ENCODE results near the gene ATP13A2. TPM values are rescaled to one million over a fixed set of nuclear protein-coding genes. Genes with fewer than 3 reads are reported as not detected.

Gene ATP13A2
- polyA plus RNA-seq, 1 donor (not counting 4 experiments of a cell fraction or from before 2014, with no cell fraction given): 19.7 TPM

DNA sequence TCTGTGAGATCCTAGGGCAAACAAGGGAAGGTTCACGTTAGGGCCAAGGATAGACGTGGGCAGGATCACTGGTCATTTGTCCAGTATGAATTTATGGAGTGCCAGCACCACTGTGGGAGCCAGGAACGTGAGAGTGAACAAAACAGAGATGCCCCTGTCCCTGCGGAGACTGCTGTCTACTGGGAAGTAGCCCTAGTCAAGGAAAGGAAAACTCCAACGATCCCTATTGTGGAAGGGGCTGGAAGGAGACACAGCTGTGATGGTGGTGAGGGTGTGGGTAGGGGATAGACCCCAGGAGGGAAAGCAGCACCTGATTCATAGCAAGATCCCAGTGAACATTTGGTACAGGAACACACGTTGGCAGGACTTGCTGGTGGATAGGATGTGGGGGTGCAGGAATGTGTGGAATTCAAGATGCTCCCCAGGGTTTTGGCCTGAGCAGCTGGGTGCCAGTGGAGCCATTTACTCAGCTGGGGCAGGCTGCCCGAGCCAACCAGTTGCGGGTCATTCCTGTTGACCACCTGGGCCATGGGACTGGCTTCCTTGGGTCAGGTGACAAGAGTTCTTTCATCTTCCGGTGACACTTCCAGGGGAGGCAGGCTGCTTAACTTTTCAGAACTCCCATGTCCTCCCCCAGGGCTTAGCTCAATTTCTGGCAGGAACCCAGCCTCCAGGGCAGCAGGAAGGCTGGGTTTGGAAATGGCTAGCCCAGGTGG is 1.2 kb upstream of the ATP13A2 start:
- dilution Hi-C loops (cut with MboI; ENCODE audit: extremely low pct_ligation_motif_present, low sequenced_read_pairs): no loop called here
- peaks cover 2 to 4% of the 10 kb centered on the region in 2 experiments for H3K36me3 ChIP-seq (ENCODE audit: control insufficient read depth in 2 of 2, extremely low read depth in 1 of 2, insufficient read depth in 2 of 2, low read length in 2 of 2)
- H3K27ac ChIP-seq (ENCODE audit: control insufficient read depth, insufficient read depth, low read length): no peak overlapping the region
- no peak overlapping the region for H3K9ac ChIP-seq (ENCODE audit: control insufficient read depth, extremely low read depth, insufficient read depth, low read length)
- H3K27me3 ChIP-seq (ENCODE audit: control insufficient read depth, extremely low read depth, insufficient read depth, low read length): no peaks in the 10 kb centered on the region
- H3K4me3 ChIP-seq (ENCODE audit: control insufficient read depth in 2 of 3, extremely low read depth in 1 of 3, insufficient read depth in 2 of 3, low read depth in 1 of 3, low read length in 3 of 3): no peak overlapping the region
- peak overlapping the region; percentile 91 for H3K4me2 ChIP-seq (ENCODE audit: control insufficient read depth, extremely low read depth, insufficient read depth, low read depth, low read length)
- H3K9me3 ChIP-seq (ENCODE audit: control insufficient read depth, low read depth, low read length): no peaks in the 10 kb centered on the region
- peaks cover 15% of the 10 kb centered on the region for H3K79me2 ChIP-seq (ENCODE audit: control insufficient read depth, insufficient read depth, low read length)
- H4K20me1 ChIP-seq (ENCODE audit: control insufficient read depth, extremely low read depth, insufficient read depth, low read length): peaks cover 7% of the 10 kb centered on the region
- no peak for DNase-seq (ENCODE audit: low read depth, low spot score)
- H2AFZ ChIP-seq (ENCODE audit: control insufficient read depth, low read length): no peak overlapping the region
- peaks cover 2% of the 10 kb centered on the region for H3K9me1 ChIP-seq (ENCODE audit: control insufficient read depth, extremely low read depth, insufficient read depth, low read length)
- peak; percentile 20 for FAIRE-seq
- TF ChIP-seq, protein P1, sequence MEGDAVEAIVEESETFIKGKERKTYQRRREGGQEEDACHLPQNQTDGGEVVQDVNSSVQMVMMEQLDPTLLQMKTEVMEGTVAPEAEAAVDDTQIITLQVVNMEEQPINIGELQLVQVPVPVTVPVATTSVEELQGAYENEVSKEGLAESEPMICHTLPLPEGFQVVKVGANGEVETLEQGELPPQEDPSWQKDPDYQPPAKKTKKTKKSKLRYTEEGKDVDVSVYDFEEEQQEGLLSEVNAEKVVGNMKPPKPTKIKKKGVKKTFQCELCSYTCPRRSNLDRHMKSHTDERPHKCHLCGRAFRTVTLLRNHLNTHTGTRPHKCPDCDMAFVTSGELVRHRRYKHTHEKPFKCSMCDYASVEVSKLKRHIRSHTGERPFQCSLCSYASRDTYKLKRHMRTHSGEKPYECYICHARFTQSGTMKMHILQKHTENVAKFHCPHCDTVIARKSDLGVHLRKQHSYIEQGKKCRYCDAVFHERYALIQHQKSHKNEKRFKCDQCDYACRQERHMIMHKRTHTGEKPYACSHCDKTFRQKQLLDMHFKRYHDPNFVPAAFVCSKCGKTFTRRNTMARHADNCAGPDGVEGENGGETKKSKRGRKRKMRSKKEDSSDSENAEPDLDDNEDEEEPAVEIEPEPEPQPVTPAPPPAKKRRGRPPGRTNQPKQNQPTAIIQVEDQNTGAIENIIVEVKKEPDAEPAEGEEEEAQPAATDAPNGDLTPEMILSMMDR (optimal IDR thresholded peaks at IDR 0.05 in 1 of 3, IDR thresholded peaks at IDR 0.05 in 1 of 3, conservative IDR thresholded peaks at IDR 0.05 in 1 of 3; ENCODE audit: extremely low read depth in 1 of 3, insufficient read depth in 2 of 3, low read length in 3 of 3): no peak
- no peak for TF ChIP-seq EZH2 (IDR thresholded peaks at IDR 0.05; ENCODE audit: low read length)
- peaks cover 33% of the 10 kb centered on the region for H3K4me1 ChIP-seq (ENCODE audit: control insufficient read depth, extremely low read depth, insufficient read depth, low read length)

- DNase-seq (ENCODE audit: low read depth, low spot score) (no peak), FAIRE-seq (no peak)
- peaks cover 7% of the 10 kb centered on the region for H4K20me1 ChIP-seq (ENCODE audit: control insufficient read depth, extremely low read depth, insufficient read depth, low read length)
- H3K4me1 ChIP-seq (ENCODE audit: control insufficient read depth, extremely low read depth, insufficient read depth, low read length): peaks cover 28% of the 10 kb centered on the region
- dilution Hi-C loops (cut with MboI; ENCODE audit: extremely low pct_ligation_motif_present, low sequenced_read_pairs): no loop called here
- H3K4me2 ChIP-seq (ENCODE audit: control insufficient read depth, extremely low read depth, insufficient read depth, low read depth, low read length): peak overlapping the region; percentile 84
- H3K9me1 ChIP-seq (ENCODE audit: control insufficient read depth, extremely low read depth, insufficient read depth, low read length): peaks cover 2% of the 10 kb centered on the region
- TF ChIP-seq, protein P1 (optimal IDR thresholded peaks at IDR 0.05 in 1 of 3, IDR thresholded peaks at IDR 0.05 in 1 of 3, conservative IDR thresholded peaks at IDR 0.05 in 1 of 3; ENCODE audit: extremely low read depth in 1 of 3, insufficient read depth in 2 of 3, low read length in 3 of 3): peak in 1 of 3 experiments; percentile 1
- TF ChIP-seq EZH2 (IDR thresholded peaks at IDR 0.05; ENCODE audit: low read length): no peak
- no peaks in the 10 kb centered on the region for H3K9me3 ChIP-seq (ENCODE audit: control insufficient read depth, low read depth, low read length)
- peak overlapping the region; percentile 6 for H3K27ac ChIP-seq (ENCODE audit: control insufficient read depth, insufficient read depth, low read length)
- no peaks in the 10 kb centered on the region for H3K27me3 ChIP-seq (ENCODE audit: control insufficient read depth, extremely low read depth, insufficient read depth, low read length)
- peaks cover 2 to 7% of the 10 kb centered on the region in 2 experiments for H3K36me3 ChIP-seq (ENCODE audit: control insufficient read depth in 2 of 2, extremely low read depth in 1 of 2, insufficient read depth in 2 of 2, low read length in 2 of 2)
- peaks cover 18% of the 10 kb centered on the region for H3K79me2 ChIP-seq (ENCODE audit: control insufficient read depth, insufficient read depth, low read length)
- peak overlapping the region; percentile 65 for H3K9ac ChIP-seq (ENCODE audit: control insufficient read depth, extremely low read depth, insufficient read depth, low read length)
- peak overlapping the region; percentile 78 to 84 (median 80) for H3K4me3 ChIP-seq (ENCODE audit: control insufficient read depth in 2 of 3, extremely low read depth in 1 of 3, insufficient read depth in 2 of 3, low read depth in 1 of 3, low read length in 3 of 3)
- peak overlapping the region; percentile 47 for H2AFZ ChIP-seq (ENCODE audit: control insufficient read depth, low read length)
These were observed 663 bp downstream of the ATP13A2 start for GRCh38 chr1:17011092-17011438.

All from keratinocyte (primary cell).